ENCODE results near the gene CCDC148. TPM values are rescaled to one million over a fixed set of nuclear protein-coding genes. Genes with fewer than 3 reads are reported as not detected.
A peak's percentile ranks its signal among the peaks of the same experiment; 100 is the strongest.

CCDC148 gene
- total and polyA plus RNA-seq, 2 experiments from 2014 or later, result 0.64 to 0.86 TPM

- no peak overlapping the region for H3K4me2 ChIP-seq (ENCODE audit: unreplicated experiment)
- H3K36me3 ChIP-seq (ENCODE audit: low read depth), result no peaks in the 10 kb centered on the region
- no peak for TF ChIP-seq EZH2 (IDR thresholded peaks at IDR 0.05; ENCODE audit: insufficient read depth, poor library complexity, severe bottlenecking)
- in situ Hi-C loops (cut with MboI), result no loop called here
- H3K27ac ChIP-seq, result no peak overlapping the region
- no peak for DNase-seq
- 42% methylated on average over 4 of the region's 4 CpGs for WGBS, 2 experiments (ENCODE audit: low coverage in 1 of 2, low lambda C conversion rate in 2 of 2, missing lambda C conversion rate in 2 of 2)
- no peak overlapping the region for H3K4me3 ChIP-seq
- no peaks in the 10 kb centered on the region for H3F3A ChIP-seq (ENCODE audit: insufficient read depth)
- no peaks in the 10 kb centered on the region for H4K20me1 ChIP-seq (ENCODE audit: insufficient read depth)
- no peaks in the 10 kb centered on the region for H3K9me3 ChIP-seq (ENCODE audit: low read depth)
- no peaks in the 10 kb centered on the region for H3K27me3 ChIP-seq (replicated peaks; ENCODE audit: insufficient read depth)
- no peaks in the 10 kb centered on the region for H3K9me2 ChIP-seq (ENCODE audit: insufficient read depth)
- no peak overlapping the region for H2AFZ ChIP-seq
- no peaks in the 10 kb centered on the region for H3K4me1 ChIP-seq (ENCODE audit: insufficient read depth)
- no peak overlapping the region for H3K9ac ChIP-seq
- H3K79me2 ChIP-seq (ENCODE audit: insufficient read depth), result no peaks in the 10 kb centered on the region
These were observed 235.2 kb downstream of the CCDC148 start for GRCh38 chr2:158221063-158222020.

DNA sequence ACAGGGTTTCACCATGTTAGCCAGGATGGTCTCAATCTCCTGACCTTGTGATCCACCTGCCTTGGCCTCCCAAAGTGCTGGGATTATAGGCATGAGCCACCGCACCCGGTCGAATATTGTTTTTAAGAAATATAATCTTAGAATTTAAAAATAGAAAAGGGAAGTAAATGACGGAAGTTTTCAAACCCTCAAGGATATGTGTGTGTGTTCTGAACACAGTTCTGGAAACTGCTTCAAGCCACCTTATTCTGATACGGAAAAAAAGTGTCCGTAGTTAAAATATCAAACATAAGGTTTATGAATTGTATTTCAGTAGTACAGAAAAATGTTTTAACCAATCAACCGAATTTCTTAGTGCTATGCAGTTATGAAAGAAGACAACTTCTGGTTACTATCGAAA is 239.0 kb downstream of the CCDC148 start:
- no peak overlapping the region for H3K4me3 ChIP-seq
- H3K4me1 ChIP-seq (ENCODE audit: insufficient read depth), result no peaks in the 10 kb centered on the region
- H3K36me3 ChIP-seq (ENCODE audit: low read depth), result no peaks in the 10 kb centered on the region
- TF ChIP-seq EZH2 (IDR thresholded peaks at IDR 0.05; ENCODE audit: insufficient read depth, poor library complexity, severe bottlenecking) (no peak), EZH2phosphoT487 (IDR thresholded peaks at IDR 0.05; ENCODE audit: insufficient read depth, low read depth) (no peak)
- H2AFZ ChIP-seq, result no peak overlapping the region
- H3K9ac ChIP-seq, result no peak overlapping the region
- H3K79me2 ChIP-seq (ENCODE audit: insufficient read depth), result no peaks in the 10 kb centered on the region
- no peak for DNase-seq
- no peaks in the 10 kb centered on the region for H3K27me3 ChIP-seq (replicated peaks; ENCODE audit: insufficient read depth)
- H3K4me2 ChIP-seq (ENCODE audit: unreplicated experiment), result no peak overlapping the region
- H4K20me1 ChIP-seq (ENCODE audit: insufficient read depth), result no peaks in the 10 kb centered on the region
- H3K27ac ChIP-seq, result no peak overlapping the region
- in situ Hi-C loops (cut with MboI), result no loop called here
- H3F3A ChIP-seq (ENCODE audit: insufficient read depth), result no peaks in the 10 kb centered on the region
- H3K9me3 ChIP-seq (ENCODE audit: low read depth), result no peaks in the 10 kb centered on the region
- H3K9me2 ChIP-seq (ENCODE audit: insufficient read depth), result no peaks in the 10 kb centered on the region
- WGBS, 2 experiments (ENCODE audit: low coverage in 1 of 2, low lambda C conversion rate in 2 of 2, missing lambda C conversion rate in 2 of 2), result 81 to 84% methylated on average over 8 of the region's 8 CpGs

DNA sequence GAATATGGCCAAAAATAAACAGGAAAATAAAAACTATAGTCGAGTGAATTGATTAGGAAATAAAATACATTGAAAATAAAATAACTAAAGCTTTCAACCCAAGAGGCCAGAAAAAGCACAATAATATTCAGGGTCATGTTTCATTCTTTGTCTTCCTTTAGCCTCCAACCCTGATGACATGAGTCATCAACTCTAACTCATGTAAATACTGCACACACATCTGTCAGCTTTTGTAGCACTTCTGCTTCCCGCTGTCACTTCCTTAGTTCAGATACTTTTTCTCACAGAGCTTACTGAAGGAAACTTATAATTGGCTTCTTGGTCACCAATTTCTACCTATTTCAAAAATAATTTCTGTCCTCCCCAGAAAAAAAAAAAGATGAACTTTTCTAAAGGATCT is 242.1 kb downstream of the CCDC148 start:
- DNase-seq, result peak; percentile 6
- 48 to 60% methylated on average over 2 of the region's 2 CpGs for WGBS, 2 experiments (ENCODE audit: low coverage in 1 of 2, low lambda C conversion rate in 2 of 2, missing lambda C conversion rate in 2 of 2)
- Histone ChIP-seq H3K27me3 (replicated peaks; ENCODE audit: insufficient read depth) (no peaks in the 10 kb centered on the region), H3K27ac (no peak overlapping the region), H4K20me1 (ENCODE audit: insufficient read depth) (no peaks in the 10 kb centered on the region), H3K4me3 (no peak overlapping the region), H3K79me2 (ENCODE audit: insufficient read depth) (no peaks in the 10 kb centered on the region), H3K4me2 (ENCODE audit: unreplicated experiment) (no peak overlapping the region), H3K4me1 (ENCODE audit: insufficient read depth) (no peaks in the 10 kb centered on the region), H3K9me3 (ENCODE audit: low read depth) (no peaks in the 10 kb centered on the region), H2AFZ (no peak overlapping the region), H3F3A (ENCODE audit: insufficient read depth) (no peaks in the 10 kb centered on the region), H3K9me2 (ENCODE audit: insufficient read depth) (no peaks in the 10 kb centered on the region), H3K9ac (no peak overlapping the region), H3K36me3 (ENCODE audit: low read depth) (no peaks in the 10 kb centered on the region)
- in situ Hi-C loops (cut with MboI), result no loop called here
- no peak for TF ChIP-seq EZH2 (IDR thresholded peaks at IDR 0.05; ENCODE audit: insufficient read depth, poor library complexity, severe bottlenecking)
- no peak for TF ChIP-seq EZH2phosphoT487 (IDR thresholded peaks at IDR 0.05; ENCODE audit: insufficient read depth, low read depth)

- WGBS, 2 experiments (ENCODE audit: low coverage in 1 of 2, low lambda C conversion rate in 2 of 2, missing lambda C conversion rate in 2 of 2), result 36 to 45% methylated on average over 2 of the region's 2 CpGs
- TF ChIP-seq EZH2 (IDR thresholded peaks at IDR 0.05; ENCODE audit: insufficient read depth, poor library complexity, severe bottlenecking) (no peak), EZH2phosphoT487 (IDR thresholded peaks at IDR 0.05; ENCODE audit: insufficient read depth, low read depth) (no peak)
- in situ Hi-C loops (cut with MboI), result no loop called here
These were observed 242.8 kb downstream of the CCDC148 start for GRCh38 chr2:158213773-158214172.

More at GRCh38 chr2:158213773-158214172, 242.8 kb downstream of the CCDC148 start:
- no peaks in the 10 kb centered on the region for H3K4me1 ChIP-seq (ENCODE audit: insufficient read depth)
- H3K27ac ChIP-seq, result no peak overlapping the region
- H3K9me3 ChIP-seq (ENCODE audit: low read depth), result no peaks in the 10 kb centered on the region
- H2AFZ ChIP-seq, result no peak overlapping the region
- no peaks in the 10 kb centered on the region for H4K20me1 ChIP-seq (ENCODE audit: insufficient read depth)
- no peak for DNase-seq
- H3K9me2 ChIP-seq (ENCODE audit: insufficient read depth), result no peaks in the 10 kb centered on the region
- H3K36me3 ChIP-seq (ENCODE audit: low read depth), result no peaks in the 10 kb centered on the region
- no peaks in the 10 kb centered on the region for H3F3A ChIP-seq (ENCODE audit: insufficient read depth)
- H3K27me3 ChIP-seq (replicated peaks; ENCODE audit: insufficient read depth), result no peaks in the 10 kb centered on the region
- no peak overlapping the region for H3K4me2 ChIP-seq (ENCODE audit: unreplicated experiment)
- H3K4me3 ChIP-seq, result no peak overlapping the region
- H3K9ac ChIP-seq, result no peak overlapping the region
- no peaks in the 10 kb centered on the region for H3K79me2 ChIP-seq (ENCODE audit: insufficient read depth)

All from GM23248 (cell line).